Kidney tubule cell (primary cell): ENCODE data around the gene CABP2.
"Not testable (repeated sequence)": the region's sequence is repeated elsewhere in the genome, so short reads cannot be mapped to it uniquely, and the experiment has no call there.

Experiments
- DNase-seq: peaks from one replicate; pipeline ENCODE4 v3.0.0-alpha.2; 2018; ENCODE audit warnings: low spot score

The CABP2 gene

DNA sequence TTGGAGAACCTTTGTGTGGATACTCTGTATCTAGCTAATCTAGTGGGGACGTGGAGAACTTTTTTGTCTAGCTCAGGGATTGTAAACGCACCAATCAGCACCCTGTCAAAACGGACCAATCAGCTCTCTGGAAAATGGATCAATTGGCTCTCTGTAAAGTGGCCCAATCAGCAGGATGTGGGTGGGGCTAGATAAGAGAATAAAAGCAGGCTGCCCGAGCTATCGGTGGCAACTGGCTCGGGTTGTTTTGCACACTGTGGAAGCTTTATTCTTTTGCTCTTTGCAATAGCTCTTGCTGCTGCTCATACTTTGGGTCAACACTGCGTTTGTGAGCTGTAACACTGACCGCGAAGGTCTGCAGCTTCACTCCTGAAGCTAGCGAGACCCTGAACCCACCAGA is 46.6 kb downstream of the CABP2 start:
- not testable (repeated sequence) for DNase-seq

DNA sequence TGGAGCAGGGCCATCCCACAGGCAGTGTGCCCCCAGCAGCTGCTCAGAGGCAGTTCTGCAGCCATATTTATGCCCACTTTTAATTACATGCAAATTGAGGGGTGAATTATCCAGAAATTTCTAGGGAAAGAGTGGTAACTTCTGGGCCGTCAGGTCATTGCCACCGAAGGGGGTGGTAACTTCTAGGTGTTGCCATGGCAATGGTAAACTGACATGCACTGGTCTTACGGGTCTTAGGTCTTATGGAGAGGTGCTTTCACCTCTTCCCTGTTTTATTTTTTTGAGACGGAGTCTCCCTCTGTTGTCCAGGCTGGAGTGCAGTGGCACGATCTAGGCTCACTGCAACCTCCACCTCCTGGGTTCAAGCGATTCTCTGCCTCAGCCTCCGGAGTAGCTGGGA is 50.4 kb downstream of the CABP2 start:
- DNase-seq, result no peak

DNA sequence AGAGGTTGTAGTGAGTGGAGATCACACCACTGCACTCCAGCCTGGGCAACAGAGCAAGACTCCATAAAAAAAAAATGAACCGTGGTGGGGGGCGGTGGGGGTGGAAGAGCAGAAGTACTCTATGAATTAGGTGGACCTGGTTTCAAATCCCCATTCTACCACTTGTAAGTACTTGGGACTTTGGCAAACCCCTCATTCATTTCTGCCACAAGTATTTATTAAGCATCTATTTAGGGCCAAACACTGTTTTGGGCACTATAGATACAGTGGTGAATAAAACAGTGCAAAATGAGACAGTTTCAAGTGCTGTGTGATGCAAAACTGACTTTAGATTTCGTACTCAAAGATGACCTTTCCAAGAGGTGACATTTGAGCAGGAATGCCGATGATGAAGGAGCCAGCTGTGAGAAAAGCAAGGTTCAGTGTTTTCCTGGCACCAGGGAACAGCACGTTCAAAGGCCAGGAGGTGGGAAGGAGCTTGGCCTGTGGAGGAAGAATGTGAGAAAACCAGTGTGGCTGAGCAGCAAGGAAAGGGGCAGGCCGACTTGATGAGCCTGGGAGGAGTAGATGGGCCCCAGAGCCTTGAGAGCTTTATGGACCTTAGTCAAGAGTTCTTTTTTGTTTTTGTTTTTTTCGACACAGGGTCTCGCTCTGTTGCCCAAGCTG is 52.8 kb downstream of the CABP2 start:
- no peak for DNase-seq

DNA sequence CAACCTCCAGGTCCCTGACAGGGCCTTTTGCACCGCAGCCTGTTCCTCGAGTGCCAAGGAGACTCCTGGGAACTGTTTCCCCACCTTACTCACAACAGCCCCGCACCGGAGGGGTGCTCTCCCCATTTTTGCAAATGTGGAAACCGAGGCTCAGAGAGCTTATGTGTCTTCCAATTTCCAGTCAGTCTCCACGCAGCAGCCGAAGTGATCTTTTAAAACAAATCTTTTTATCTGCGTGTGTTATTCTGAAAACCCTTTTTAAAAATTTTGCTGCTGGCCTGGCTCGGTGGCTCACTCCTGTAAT is 53.8 kb downstream of the CABP2 start:
- no peak for DNase-seq
